ENCODE measurements around the gene SNX27. TPM values are rescaled to one million over a fixed set of nuclear protein-coding genes. Genes with fewer than 3 reads are reported as not detected.
A peak's percentile ranks its signal among the peaks of the same experiment; 100 is the strongest.

Gene SNX27
- total and polyA plus RNA-seq, 11 donors = 9.6 to 39.4 (median 29.0) TPM

DNA sequence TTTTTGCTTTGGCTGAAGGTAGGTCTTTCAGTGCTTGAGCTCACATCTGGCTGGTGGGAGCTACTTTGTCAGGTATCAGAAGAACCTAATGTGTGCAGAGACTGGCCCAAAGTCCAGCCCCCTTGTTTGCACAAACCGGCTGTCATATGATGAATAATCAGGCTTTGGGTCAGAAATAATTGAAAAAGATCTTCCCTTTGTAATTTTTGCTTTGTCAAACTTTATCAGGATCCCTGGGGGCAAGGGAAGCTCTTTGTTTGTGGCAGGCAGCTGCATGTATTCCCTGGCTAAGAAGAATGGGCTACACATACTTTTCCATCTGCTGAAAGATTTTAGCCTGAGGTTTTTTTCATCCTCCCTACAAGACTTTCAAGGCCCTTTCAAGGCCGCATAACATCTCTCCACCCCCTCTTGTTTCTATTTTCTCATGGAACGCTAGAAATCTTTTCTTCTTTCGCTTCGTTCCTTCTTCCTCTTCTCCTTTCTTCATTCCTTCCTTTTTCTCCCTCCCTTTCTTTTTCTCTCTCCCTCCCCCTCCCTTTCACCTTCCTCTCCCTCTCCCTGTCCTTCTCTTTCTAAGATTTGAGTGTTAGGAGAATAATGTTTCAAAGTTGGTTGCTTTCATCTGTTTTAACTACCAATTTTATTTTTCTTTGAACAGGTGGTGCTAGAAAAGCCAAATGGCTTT lies 46.2 kb upstream of the SNX27 start:
- H3K9me3 ChIP-seq = no peaks in the 10 kb centered on the region
- TF ChIP-seq POLR2A (IDR thresholded peaks at IDR 0.05) = no peak
- TF ChIP-seq, protein P1, sequence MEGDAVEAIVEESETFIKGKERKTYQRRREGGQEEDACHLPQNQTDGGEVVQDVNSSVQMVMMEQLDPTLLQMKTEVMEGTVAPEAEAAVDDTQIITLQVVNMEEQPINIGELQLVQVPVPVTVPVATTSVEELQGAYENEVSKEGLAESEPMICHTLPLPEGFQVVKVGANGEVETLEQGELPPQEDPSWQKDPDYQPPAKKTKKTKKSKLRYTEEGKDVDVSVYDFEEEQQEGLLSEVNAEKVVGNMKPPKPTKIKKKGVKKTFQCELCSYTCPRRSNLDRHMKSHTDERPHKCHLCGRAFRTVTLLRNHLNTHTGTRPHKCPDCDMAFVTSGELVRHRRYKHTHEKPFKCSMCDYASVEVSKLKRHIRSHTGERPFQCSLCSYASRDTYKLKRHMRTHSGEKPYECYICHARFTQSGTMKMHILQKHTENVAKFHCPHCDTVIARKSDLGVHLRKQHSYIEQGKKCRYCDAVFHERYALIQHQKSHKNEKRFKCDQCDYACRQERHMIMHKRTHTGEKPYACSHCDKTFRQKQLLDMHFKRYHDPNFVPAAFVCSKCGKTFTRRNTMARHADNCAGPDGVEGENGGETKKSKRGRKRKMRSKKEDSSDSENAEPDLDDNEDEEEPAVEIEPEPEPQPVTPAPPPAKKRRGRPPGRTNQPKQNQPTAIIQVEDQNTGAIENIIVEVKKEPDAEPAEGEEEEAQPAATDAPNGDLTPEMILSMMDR (IDR thresholded peaks at IDR 0.05) = no peak
- peaks cover 0 to 56% (median 16%) of the 10 kb centered on the region in 9 donors for H3K36me3 ChIP-seq
- intact Hi-C loops (cut with DNase I) = loop anchor here in 1 of 10 donors (10.0 kb wide), 1 partner anchor 71 kb away; no protein-coding TSS in a partner anchor
- no peaks in the 10 kb centered on the region for H3K27me3 ChIP-seq
- H3K27ac ChIP-seq = no peak overlapping the region
- no peak overlapping the region for H3K4me3 ChIP-seq
- no peaks in the 10 kb centered on the region for H3K4me1 ChIP-seq
- no peak for ATAC-seq
- 46 to 79% (median 61%) methylated on average over 5 of the region's 5 CpGs for WGBS, 4 donors
- no peak for DNase-seq

DNA sequence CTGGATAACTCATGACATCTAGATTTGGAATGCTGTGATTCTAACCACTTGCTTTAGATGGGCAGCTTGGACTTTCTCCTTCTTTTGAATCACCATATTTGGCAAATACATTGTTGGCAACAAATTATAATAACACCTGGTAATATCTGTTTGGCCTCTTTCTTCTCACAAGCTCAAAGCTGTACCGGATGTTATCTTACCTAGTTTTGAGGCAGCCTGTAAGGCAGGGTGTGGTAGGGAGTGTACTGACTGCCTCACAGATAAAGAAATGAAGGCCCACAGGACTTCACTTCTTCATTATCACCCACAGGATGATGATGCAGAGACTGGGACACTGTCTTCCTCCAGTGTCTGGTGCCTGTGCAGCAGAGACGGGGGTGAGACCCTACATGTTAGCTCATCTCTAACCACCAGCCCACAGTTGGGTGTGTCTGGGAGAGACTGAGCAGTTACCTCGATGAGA lies 43.2 kb upstream of the SNX27 start:
- 75 to 81% (median 77%) methylated on average over 3 of the region's 3 CpGs for WGBS, 4 donors
- no peak for TF ChIP-seq POLR2A (IDR thresholded peaks at IDR 0.05)
- TF ChIP-seq, protein P1 (IDR thresholded peaks at IDR 0.05) = no peak
- no peaks in the 10 kb centered on the region for H3K27me3 ChIP-seq
- no peaks in the 10 kb centered on the region for H3K4me1 ChIP-seq
- H3K36me3 ChIP-seq = peaks cover 0 to 62% (median 16%) of the 10 kb centered on the region in 9 donors
- intact Hi-C loops (cut with DNase I) = loop anchor here in 1 of 10 donors (10.0 kb wide), 1 partner anchor 74 kb away; no protein-coding TSS in a partner anchor
- H3K4me3 ChIP-seq = no peak overlapping the region
- ATAC-seq (no peak), DNase-seq (no peak)
- H3K27ac ChIP-seq = no peak overlapping the region
- H3K9me3 ChIP-seq = no peaks in the 10 kb centered on the region

DNA sequence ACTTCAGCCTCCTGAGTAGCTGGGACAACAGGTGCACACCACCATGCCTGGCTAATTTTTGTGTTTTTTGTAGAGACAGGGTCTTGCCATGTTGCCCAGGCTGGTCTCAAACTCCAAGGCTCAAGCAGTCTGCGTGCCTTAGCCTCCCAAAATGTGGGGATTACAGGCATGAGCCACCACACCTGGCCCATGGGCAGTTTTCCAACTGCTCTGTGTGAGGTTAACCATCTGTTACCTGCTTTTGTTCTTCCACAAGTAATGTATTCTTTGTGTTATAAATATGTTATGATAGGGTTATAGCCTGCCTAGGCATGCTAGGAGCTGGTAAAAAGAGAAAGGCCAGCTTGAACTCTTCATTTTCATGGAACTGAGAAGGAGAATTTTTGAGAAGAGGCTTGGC lies 41.0 kb upstream of the SNX27 start:
- no peak for ATAC-seq
- WGBS, 4 donors = 87 to 100% (median 90%) methylated on average over 1 of the region's 1 CpG
- DNase-seq = no peak
- Histone ChIP-seq H3K36me3 (peaks cover 0 to 65% (median 15%) of the 10 kb centered on the region in 9 donors), H3K27me3 (no peaks in the 10 kb centered on the region), H3K4me1 (no peaks in the 10 kb centered on the region), H3K4me3 (no peak overlapping the region), H3K27ac (no peak overlapping the region), H3K9me3 (no peaks in the 10 kb centered on the region)
- intact Hi-C loops (cut with DNase I) = no loop called here
- TF ChIP-seq, protein P1 (IDR thresholded peaks at IDR 0.05) = no peak
- TF ChIP-seq POLR2A (IDR thresholded peaks at IDR 0.05) = no peak

DNA sequence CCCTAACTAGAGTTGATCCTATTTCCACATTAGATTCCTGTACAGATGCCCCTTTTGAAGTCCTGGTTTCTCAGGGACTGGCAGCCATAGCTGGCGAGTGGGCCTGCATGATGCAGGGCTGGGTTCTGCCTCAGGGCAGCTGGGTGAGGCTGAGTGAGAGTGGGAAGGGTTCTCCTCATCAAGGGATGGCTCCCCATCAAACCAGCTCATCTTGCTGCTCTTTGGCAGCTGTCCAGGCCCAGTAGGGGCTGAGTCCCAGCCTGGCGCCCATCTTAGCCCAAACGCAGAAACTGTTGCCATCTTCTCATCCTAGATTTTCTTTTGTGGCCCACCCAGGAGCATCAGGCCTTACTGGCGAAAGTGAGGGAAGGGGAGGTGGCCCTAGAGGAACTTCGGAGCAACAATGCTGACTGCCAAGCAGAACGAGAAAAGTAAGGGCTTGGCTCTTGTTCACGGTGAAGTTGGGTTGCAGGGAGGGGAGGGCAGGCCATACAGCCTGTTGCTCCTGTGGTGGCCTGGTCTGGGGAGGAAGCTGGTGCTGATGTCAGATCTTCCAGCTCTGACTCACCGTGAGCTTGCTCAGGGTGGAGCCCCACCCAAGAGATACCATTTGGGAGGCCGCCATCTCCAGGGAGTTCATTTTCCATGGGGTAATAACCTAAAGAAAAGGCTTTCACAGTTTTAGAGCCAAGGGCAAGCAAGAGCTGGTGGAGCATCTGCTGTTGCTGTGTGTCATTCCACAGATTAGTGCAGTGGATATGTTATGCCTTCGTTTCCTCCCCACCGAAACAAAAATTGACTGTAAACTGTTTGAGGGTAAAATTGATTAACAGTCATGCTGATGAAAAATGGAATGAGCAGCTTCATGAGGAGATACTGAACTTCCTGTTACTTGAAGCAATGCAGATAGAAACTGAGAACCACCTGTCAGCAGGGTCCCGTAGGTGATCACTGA lies 37.0 kb upstream of the SNX27 start:
- no peaks in the 10 kb centered on the region for H3K4me1 ChIP-seq
- H3K4me3 ChIP-seq = no peak overlapping the region
- H3K27ac ChIP-seq = no peak overlapping the region
- DNase-seq (peak in 1 of 5 donors; percentile 39), ATAC-seq (peak in 3 of 4 donors; percentile 49 to 81 (median 61))
- intact Hi-C loops (cut with DNase I) = no loop called here
- TF ChIP-seq POLR2A (IDR thresholded peaks at IDR 0.05) = no peak
- TF ChIP-seq, protein P1 (IDR thresholded peaks at IDR 0.05) = no peak
- no peaks in the 10 kb centered on the region for H3K27me3 ChIP-seq
- 78 to 86% (median 85%) methylated on average over 12 of the region's 12 CpGs for WGBS, 4 donors
- H3K36me3 ChIP-seq = peaks cover 0 to 63% (median 13%) of the 10 kb centered on the region in 9 donors
- no peaks in the 10 kb centered on the region for H3K9me3 ChIP-seq

Measured in heart left ventricle (tissue), 16 donors.